H1 (cell line): ENCODE data around the gene ATP9B.

Source experiments
- NRF1 ChIP-seq: IDR thresholded peaks from 2 replicates; pipeline ENCODE4 v1.6.1; 2011; ENCODE audit warnings: mild to moderate bottlenecking, low read depth, low read length, improper control_type of control experiment
- POLR2AphosphoS5 ChIP-seq: IDR thresholded peaks from 2 replicates; pipeline ENCODE4 v1.6.1; 2011; ENCODE audit warnings: low read depth, low read length
- RFX5 ChIP-seq: IDR thresholded peaks from 2 replicates; pipeline ENCODE4 v1.6.1; 2011; ENCODE audit warnings: low read depth, low read length, improper control_type of control experiment, borderline replicate concordance

GRCh38 chr18:79309614-79310358 lies 240.6 kb downstream of the ATP9B start:
- TF ChIP-seq NRF1 (no peak), RFX5 (no peak), POLR2AphosphoS5 (no peak)
